Epithelial cell of proximal tubule (primary cell): ENCODE data around the gene IFT81. TPM values are rescaled to one million over a fixed set of nuclear protein-coding genes. Genes with fewer than 3 reads are reported as not detected.
"Not testable (repeated sequence)": the region's sequence is repeated elsewhere in the genome, so short reads cannot be mapped to it uniquely, and the experiment has no call there.

ENCODE experiments used
- DNase-seq: peaks from one replicate; pipeline ENCODE4 v3.0.0-alpha.2; 2011; ENCODE audit warnings: low read depth
- H3K4me3 ChIP-seq: 2 replicates; pipeline ENCODE4 v1.5.1; 2011; ENCODE audit warnings: low read depth, mild to moderate bottlenecking, low read length
- CTCF ChIP-seq: conservative IDR thresholded peaks from 2 replicates; pipeline ENCODE4 v1.5.1; 2012; ENCODE audit warnings: low read depth, mild to moderate bottlenecking, low read length
- total RNA-seq: library from RNA; depleted of rRNA; stranded (reverse); fragments of >200 nt; gene quantifications from 2 replicates; pipeline ENCODE4 v1.2.3, GENCODE V29; 2015

IFT81 gene
- total RNA-seq, 1 donor from 2014 or later, result 10.7 TPM

DNA sequence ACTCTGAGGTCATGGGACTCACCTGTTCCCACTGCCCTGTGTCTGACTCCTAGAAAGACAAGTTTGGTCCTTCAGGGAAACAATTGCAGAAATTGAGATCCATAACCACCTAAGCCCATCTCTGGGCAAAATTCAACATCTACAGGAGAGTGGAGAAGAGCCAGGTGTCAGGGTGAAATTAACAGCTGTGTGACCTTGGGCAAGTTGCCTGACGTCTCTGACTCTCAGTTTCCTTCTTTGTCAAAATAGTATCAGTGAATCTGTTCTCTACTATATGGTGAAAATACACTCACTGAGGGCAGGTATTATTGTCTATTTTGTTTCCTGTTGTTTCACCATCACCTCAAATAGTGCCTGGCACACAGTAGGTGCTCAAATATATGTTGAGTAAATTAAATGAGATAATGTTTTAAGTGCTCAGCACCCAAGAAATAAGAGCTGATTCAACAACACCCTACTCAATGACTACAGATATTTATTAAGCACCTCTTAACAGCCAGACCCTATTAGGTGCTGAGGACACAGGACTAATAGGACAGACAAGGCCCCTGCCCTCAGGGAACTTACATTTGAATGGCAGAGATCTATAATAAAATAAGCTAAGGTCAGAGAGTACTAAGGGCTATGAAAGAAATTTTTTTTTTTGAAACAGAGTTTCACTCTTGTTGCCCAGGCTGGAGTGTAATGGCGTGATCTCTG is 14.2 kb upstream of the IFT81 start:
- no peak for TF ChIP-seq CTCF
- DNase-seq, result no peak
- H3K4me3 ChIP-seq, result no peak overlapping the region

- no peak for TF ChIP-seq CTCF
- H3K4me3 ChIP-seq, result no peak overlapping the region
- DNase-seq, result no peak
Measured at GRCh38 chr12:110111476-110112334, 12.5 kb upstream of the IFT81 start.

DNA sequence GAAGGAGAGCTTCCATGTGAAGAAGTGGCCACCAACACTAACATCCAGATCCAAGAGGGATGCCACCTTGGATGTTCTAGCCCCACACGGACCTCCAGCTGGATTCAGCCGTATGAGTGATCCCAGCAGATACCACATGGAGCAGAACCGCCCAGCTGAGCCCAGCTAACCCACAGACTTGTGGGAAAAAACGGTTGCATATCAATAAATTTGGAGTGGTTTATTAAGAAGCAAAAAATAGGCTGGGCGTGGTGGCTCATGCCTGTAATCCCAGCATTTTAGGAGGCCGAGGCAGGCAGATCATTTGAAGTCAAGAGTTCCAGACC is 11.9 kb upstream of the IFT81 start:
- no peak for TF ChIP-seq CTCF
- H3K4me3 ChIP-seq, result no peak overlapping the region
- DNase-seq, result no peak

GRCh38 chr12:110114528-110114937 is 9.6 kb upstream of the IFT81 start:
- TF ChIP-seq CTCF, result no peak

DNA sequence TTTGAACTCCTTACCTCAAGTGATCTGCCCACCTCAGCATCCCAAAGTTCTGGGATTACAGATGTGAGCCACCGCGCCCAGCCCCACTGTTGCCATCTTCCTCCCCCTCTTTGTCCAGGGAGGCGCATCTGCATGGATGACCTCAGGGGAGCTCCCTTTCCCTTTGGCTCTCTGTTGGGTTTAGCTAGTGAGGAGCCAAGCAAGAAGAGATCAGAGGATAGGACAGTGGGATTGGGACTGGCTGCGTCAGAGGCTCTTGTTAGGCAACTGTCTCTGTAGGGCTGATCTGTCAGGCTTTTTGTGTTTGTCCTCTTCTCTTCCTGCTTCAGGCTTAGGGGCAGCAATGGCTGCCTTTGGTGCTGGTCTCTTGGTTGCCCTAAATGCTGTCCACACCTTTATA is 8.5 kb upstream of the IFT81 start:
- no peak for TF ChIP-seq CTCF
- no peak overlapping the region for H3K4me3 ChIP-seq
- no peak for DNase-seq

More at GRCh38 chr12:110114528-110114937, 9.6 kb upstream of the IFT81 start:
- no peak for DNase-seq
- H3K4me3 ChIP-seq, result no peak overlapping the region

DNA sequence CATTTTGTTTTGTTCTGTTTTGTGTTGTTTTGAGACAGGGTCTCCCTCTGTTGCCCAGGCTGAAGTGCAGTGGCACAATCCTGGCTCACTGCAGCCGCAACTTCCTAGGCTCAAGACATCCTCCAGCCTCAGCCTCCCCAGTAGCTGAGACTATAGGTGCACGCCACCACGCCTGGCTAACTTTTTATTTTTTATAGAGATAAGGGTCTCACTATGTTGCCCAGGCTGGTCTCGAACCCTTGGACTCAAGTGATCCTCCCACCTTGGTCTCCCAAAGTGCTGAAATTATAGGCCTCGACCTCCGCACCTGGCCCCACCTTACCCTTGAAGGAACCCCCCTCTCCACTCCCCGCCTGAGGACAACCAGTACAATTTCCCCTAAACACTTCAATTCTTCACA is 7.5 kb upstream of the IFT81 start:
- TF ChIP-seq CTCF, result no peak
- no peak for DNase-seq
- H3K4me3 ChIP-seq, result no peak overlapping the region

- DNase-seq, result not testable (repeated sequence)
- peak; percentile 46 for TF ChIP-seq CTCF
Measured at GRCh38 chr12:110117210-110117609, 6.9 kb upstream of the IFT81 start.

More at GRCh38 chr12:110117210-110117609, 6.9 kb upstream of the IFT81 start:
- not testable (repeated sequence) for H3K4me3 ChIP-seq
